ENCODE measurements around the gene AMBP. TPM values are rescaled to one million over a fixed set of nuclear protein-coding genes. Genes with fewer than 3 reads are reported as not detected.

The AMBP gene
- total and polyA plus RNA-seq, 2 of the 13 experiments (the other 11 are each of a cell fraction or from before 2014, with no cell fraction given) = 1,510 to 2,580 TPM

DNA sequence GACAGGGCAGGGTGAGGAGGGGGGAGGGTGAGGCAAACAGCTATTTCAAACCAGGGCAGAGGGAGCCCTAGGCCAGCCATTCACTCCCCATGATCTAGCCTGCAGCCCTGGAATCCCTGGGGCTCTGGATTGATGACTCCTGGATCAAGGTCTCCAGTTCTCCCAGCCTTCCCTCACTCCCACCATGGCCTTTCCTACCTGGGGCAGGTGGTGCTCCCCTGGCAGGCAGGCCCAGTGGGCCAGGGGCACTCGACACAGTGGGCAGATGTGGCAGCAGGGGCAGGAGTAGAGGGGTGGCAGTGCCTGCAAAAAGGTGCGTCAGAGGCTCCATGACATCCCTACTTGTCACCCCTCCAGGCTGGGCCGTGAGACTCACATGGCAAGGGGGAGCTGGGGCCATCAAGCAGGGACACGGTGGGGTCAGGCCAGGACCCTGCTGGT lies 15.0 kb upstream of the AMBP start:
- ChIA-PET CTCF (ENCODE audit: low intra/inter-chr PET ratio, low total read pairs) (no interaction called here), POLR2A (interaction anchor here (1.0 to 1.4 kb wide), 2 partner anchors 11 to 49 kb away, joined by 3 to 6 read pairs; no protein-coding TSS in a partner anchor)
- no peak for ATAC-seq
- Histone ChIP-seq H3K79me2 (ENCODE audit: insufficient read depth, low read length) (no peaks in the 10 kb centered on the region), H3K9me3 (ENCODE audit: low read length) (no peaks in the 10 kb centered on the region), H3K27me3 (ENCODE audit: control insufficient read depth in 1 of 2, insufficient read depth in 2 of 2, low read length in 2 of 2) (no peaks in the 10 kb centered on the region), H3K4me1 (ENCODE audit: insufficient read depth, low read length) (peaks cover 19% of the 10 kb centered on the region), H2AFZ (ENCODE audit: low read length) (no peak overlapping the region), H3K4me2 (ENCODE audit: low read depth, low read length) (no peak overlapping the region), H3K27ac (ENCODE audit: extremely low read length, insufficient read depth, low read length) (no peak overlapping the region), H3K4me3 (replicated peaks in 1 of 3; ENCODE audit: insufficient read depth in 1 of 3, low read depth in 2 of 3, low read length in 3 of 3) (no peak overlapping the region), H3K9ac (ENCODE audit: insufficient read depth, low read depth, low read length) (no peak overlapping the region), H3K36me3 (replicated peaks in 1 of 2; ENCODE audit: control insufficient read depth in 1 of 2, insufficient read depth in 2 of 2, low read length in 2 of 2) (peaks cover 3% of the 10 kb centered on the region in 2 experiments; a peak in 1 of 5 replicates), H4K20me1 (ENCODE audit: insufficient read depth, low read length) (no peaks in the 10 kb centered on the region)
- in situ Hi-C loops (cut with HindIII; ENCODE audit: extremely low pct_ligation_motif_present, low pct_unique_long_range_greater_than_20kb) = no loop called here
- no TSS peak for BruUV-seq (replicated peaks)
- 78% methylated on average over 4 of the region's 4 CpGs for WGBS (ENCODE audit: low lambda C conversion rate)
- no peak for FAIRE-seq
- intact Hi-C loops (cut with micrococcal nuclease; ENCODE audit: unreplicated experiment) = no loop called here
- DNase-seq (ENCODE audit: low spot score) = no peak
- TF ChIP-seq DRAP1 (CRISPR knock-in tag; IDR thresholded peaks at IDR 0.05) (no peak), TBX2 (CRISPR knock-in tag; IDR thresholded peaks at IDR 0.05; ENCODE audit: borderline replicate concordance) (no peak), ZNF615 (CRISPR knock-in tag; IDR thresholded peaks at IDR 0.05; ENCODE audit: borderline replicate concordance) (no peak), TAF1 (CRISPR knock-in tag; IDR thresholded peaks at IDR 0.05) (no peak), MAZ (IDR thresholded peaks at IDR 0.05; ENCODE audit: borderline replicate concordance, low read depth, low read length) (no peak), MAZ (CRISPR knock-in tag; IDR thresholded peaks at IDR 0.05; ENCODE audit: low read depth) (no peak)
- TF ChIP-seq, protein P1, sequence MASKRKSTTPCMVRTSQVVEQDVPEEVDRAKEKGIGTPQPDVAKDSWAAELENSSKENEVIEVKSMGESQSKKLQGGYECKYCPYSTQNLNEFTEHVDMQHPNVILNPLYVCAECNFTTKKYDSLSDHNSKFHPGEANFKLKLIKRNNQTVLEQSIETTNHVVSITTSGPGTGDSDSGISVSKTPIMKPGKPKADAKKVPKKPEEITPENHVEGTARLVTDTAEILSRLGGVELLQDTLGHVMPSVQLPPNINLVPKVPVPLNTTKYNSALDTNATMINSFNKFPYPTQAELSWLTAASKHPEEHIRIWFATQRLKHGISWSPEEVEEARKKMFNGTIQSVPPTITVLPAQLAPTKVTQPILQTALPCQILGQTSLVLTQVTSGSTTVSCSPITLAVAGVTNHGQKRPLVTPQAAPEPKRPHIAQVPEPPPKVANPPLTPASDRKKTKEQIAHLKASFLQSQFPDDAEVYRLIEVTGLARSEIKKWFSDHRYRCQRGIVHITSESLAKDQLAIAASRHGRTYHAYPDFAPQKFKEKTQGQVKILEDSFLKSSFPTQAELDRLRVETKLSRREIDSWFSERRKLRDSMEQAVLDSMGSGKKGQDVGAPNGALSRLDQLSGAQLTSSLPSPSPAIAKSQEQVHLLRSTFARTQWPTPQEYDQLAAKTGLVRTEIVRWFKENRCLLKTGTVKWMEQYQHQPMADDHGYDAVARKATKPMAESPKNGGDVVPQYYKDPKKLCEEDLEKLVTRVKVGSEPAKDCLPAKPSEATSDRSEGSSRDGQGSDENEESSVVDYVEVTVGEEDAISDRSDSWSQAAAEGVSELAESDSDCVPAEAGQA (IDR thresholded peaks at IDR 0.05; ENCODE audit: low read depth) = no peak
- TF ChIP-seq, protein P1 (CRISPR knock-in tag; IDR thresholded peaks at IDR 0.05; ENCODE audit: borderline replicate concordance) = no peak
- TF ChIP-seq, protein P2, sequence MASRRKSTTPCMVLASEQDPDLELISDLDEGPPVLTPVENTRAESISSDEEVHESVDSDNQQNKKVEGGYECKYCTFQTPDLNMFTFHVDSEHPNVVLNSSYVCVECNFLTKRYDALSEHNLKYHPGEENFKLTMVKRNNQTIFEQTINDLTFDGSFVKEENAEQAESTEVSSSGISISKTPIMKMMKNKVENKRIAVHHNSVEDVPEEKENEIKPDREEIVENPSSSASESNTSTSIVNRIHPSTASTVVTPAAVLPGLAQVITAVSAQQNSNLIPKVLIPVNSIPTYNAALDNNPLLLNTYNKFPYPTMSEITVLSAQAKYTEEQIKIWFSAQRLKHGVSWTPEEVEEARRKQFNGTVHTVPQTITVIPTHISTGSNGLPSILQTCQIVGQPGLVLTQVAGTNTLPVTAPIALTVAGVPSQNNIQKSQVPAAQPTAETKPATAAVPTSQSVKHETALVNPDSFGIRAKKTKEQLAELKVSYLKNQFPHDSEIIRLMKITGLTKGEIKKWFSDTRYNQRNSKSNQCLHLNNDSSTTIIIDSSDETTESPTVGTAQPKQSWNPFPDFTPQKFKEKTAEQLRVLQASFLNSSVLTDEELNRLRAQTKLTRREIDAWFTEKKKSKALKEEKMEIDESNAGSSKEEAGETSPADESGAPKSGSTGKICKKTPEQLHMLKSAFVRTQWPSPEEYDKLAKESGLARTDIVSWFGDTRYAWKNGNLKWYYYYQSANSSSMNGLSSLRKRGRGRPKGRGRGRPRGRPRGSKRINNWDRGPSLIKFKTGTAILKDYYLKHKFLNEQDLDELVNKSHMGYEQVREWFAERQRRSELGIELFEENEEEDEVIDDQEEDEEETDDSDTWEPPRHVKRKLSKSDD (CRISPR knock-in tag; IDR thresholded peaks at IDR 0.05; ENCODE audit: low read depth) = no peak
